Measurements from ENCODE around the gene PTPRH. TPM values are rescaled to one million over a fixed set of nuclear protein-coding genes. Genes with fewer than 3 reads are reported as not detected.

The PTPRH gene
- total and polyA plus RNA-seq, 12 donors = 0.25 to 7.5 (median 2.4) TPM

- TF ChIP-seq CTCF (IDR thresholded peaks at IDR 0.05) = no peak
- Histone ChIP-seq H3K36me3 (peaks cover 18 to 96% (median 67%) of the 10 kb centered on the region in 9 donors), H3K4me1 (peaks cover 0 to 8% (median 5%) of the 10 kb centered on the region in 9 donors), H3K4me3 (no peak overlapping the region), H3K27ac (no peak overlapping the region), H3K27me3 (no peaks in the 10 kb centered on the region), H3K9me3 (no peaks in the 10 kb centered on the region)
- DNase-seq (no peak), ATAC-seq (no peak)
- WGBS, 2 donors = 71 to 79% methylated on average over 7 of the region's 7 CpGs
- intact Hi-C loops (cut with DNase I) = no loop called here
Measured at GRCh38 chr19:55242517-55242916, 33.2 kb upstream of the PTPRH start.

DNA sequence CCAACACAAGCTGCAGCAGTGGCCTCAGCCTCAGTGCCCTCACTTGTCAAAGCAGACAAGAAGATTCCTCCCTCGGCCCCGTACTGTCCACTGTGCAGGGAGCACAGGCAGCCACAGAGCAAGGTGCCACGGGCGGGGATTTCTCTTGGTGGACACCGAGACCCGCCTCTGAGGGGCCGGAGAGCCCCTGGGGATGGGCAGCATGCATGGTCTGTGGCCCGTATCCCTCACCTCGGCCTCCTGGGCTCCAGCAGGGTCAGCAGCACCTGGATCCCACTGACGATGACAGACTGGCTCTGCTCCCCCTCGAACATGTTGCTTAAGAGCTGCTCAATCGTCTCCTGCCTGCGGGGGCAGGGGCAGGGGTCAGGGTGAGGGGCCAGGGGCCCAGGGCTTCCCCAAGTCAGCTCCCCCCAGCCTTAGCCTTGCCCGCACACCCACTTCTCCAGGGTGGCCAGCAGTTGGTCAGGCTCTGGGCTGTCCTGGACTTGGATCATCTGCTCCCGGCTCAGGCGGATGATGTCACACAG, 32.7 kb upstream of the PTPRH start:
- H3K27me3 ChIP-seq = no peaks in the 10 kb centered on the region
- H3K4me3 ChIP-seq = no peak overlapping the region
- peaks cover 18 to 99% (median 73%) of the 10 kb centered on the region in 9 donors for H3K36me3 ChIP-seq
- H3K27ac ChIP-seq = no peak overlapping the region
- TF ChIP-seq CTCF (IDR thresholded peaks at IDR 0.05) = no peak
- ATAC-seq (peak in 1 of 8 donors; percentile 29), DNase-seq (no peak)
- H3K9me3 ChIP-seq = no peaks in the 10 kb centered on the region
- intact Hi-C loops (cut with DNase I) = no loop called here
- peaks cover 0 to 3% (median under 1%) of the 10 kb centered on the region in 9 donors for H3K4me1 ChIP-seq
- WGBS, 2 donors = 91% methylated on average over 16 of the region's 16 CpGs

- no peak for TF ChIP-seq CTCF (IDR thresholded peaks at IDR 0.05)
- H3K9me3 ChIP-seq = no peaks in the 10 kb centered on the region
- H3K36me3 ChIP-seq = peaks cover 23 to 99% (median 79%) of the 10 kb centered on the region in 9 donors
- no peaks in the 10 kb centered on the region for H3K4me1 ChIP-seq
- ATAC-seq (no peak), DNase-seq (no peak)
- intact Hi-C loops (cut with DNase I) = no loop called here
- H3K4me3 ChIP-seq = no peak overlapping the region
- no peak overlapping the region for H3K27ac ChIP-seq
- no peaks in the 10 kb centered on the region for H3K27me3 ChIP-seq
- 90 to 93% methylated on average over 34 to 37 of the region's 37 CpGs for WGBS, 2 donors
Measured at GRCh38 chr19:55241143-55241934, 32.0 kb upstream of the PTPRH start.

GRCh38 chr19:55240713-55241020, 31.4 kb upstream of the PTPRH start:
- 92 to 96% methylated on average over 6 of the region's 6 CpGs for WGBS, 2 donors
- H3K27ac ChIP-seq = no peak overlapping the region

More at GRCh38 chr19:55240713-55241020, 31.4 kb upstream of the PTPRH start:
- Histone ChIP-seq H3K4me3 (no peak overlapping the region), H3K27me3 (no peaks in the 10 kb centered on the region), H3K9me3 (no peaks in the 10 kb centered on the region), H3K4me1 (no peaks in the 10 kb centered on the region), H3K36me3 (peaks cover 23 to 99% (median 86%) of the 10 kb centered on the region in 9 donors)
- DNase-seq = no peak
- intact Hi-C loops (cut with DNase I) = no loop called here
- TF ChIP-seq CTCF (IDR thresholded peaks at IDR 0.05) = no peak
- ATAC-seq = no peak
